Skeletal muscle satellite cell (primary cell): ENCODE data around the gene FGGY.

Experiments used
- H3K27me3 ChIP-seq: 2 replicates; pipeline ENCODE4 v1.7.0; 2013; ENCODE audit warnings: low read length; ENCODE audit not compliant: control insufficient read depth, insufficient read depth
- H3K36me3 ChIP-seq: 2 replicates; pipeline ENCODE4 v1.7.0; 2013; ENCODE audit warnings: mild to moderate bottlenecking, control low read depth, low read length; ENCODE audit not compliant: insufficient read depth
- H3K4me1 ChIP-seq: 2 replicates; pipeline ENCODE4 v1.7.0; 2013; ENCODE audit warnings: low read length; ENCODE audit not compliant: control insufficient read depth, insufficient read depth
- H3K4me2 ChIP-seq: 2 replicates; pipeline ENCODE4 v1.7.0; 2013; ENCODE audit warnings: mild to moderate bottlenecking, low read length
- H3K4me3 ChIP-seq: 2 replicates; pipeline ENCODE4 v1.7.0; 2013; ENCODE audit warnings: low read length
- H3K9ac ChIP-seq: 2 replicates; pipeline ENCODE4 v1.7.0; 2013; ENCODE audit warnings: mild to moderate bottlenecking, low read depth, low read length, moderate library complexity
- H3K9me3 ChIP-seq: replicated peaks from 2 replicates; pipeline ENCODE4 v1.7.0; 2013; ENCODE audit warnings: mild to moderate bottlenecking, control low read depth, low read length

Gene FGGY

DNA sequence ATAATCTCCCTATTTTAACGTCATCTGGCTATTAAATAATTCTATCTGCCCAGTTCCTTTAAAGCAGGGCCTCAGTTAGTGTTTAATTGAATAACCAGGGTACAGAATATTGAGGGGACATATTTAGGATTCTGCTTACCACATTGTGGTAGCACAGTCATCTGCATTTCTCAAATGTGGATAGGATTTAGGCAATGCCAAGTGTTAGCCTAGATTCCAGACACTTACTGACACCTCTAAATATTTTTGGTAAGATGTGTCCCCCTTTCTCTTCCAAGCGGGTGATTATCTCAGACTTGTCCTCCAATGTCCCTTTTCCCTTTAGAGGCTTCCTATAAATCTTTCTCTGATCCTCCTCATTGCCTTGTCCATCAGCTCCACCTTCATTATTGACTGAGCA, 357.1 kb downstream of the FGGY start:
- Histone ChIP-seq H3K36me3 (no peaks in the 10 kb centered on the region), H3K4me2 (no peak overlapping the region), H3K9ac (no peak overlapping the region), H3K4me3 (no peak overlapping the region), H3K27me3 (no peaks in the 10 kb centered on the region), H3K4me1 (no peaks in the 10 kb centered on the region), H3K9me3 (no peaks in the 10 kb centered on the region)

DNA sequence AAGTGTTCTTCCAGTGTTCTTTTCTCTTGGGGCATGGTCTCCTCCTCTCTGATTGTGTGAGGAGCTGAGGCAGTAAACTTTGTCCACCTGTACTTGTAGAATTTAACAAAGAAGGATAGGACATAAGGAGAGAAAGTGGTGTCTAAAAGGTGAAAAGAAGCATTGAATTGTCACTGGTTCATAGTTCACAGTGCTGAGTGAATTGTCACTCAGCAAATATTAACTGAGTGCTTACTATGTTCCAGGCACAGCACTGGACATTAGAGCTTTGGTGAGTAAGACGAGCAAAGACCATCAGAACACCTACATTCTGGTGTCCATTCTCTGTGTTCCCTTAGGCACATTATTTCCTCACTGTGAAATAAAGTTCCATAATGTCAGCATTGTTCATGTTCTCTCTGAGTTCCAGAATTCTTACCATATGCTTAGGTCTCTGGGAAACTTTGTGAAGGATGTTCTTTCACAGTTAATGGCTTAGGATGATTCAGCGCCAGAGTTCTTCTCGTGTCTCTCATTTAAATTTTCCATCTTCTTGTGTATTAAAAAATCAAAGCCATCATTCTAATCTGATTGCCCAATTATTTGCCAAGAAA, 361.1 kb downstream of the FGGY start:
- H3K4me1 ChIP-seq = no peaks in the 10 kb centered on the region
- H3K4me3 ChIP-seq = no peak overlapping the region
- no peak overlapping the region for H3K4me2 ChIP-seq
- no peaks in the 10 kb centered on the region for H3K27me3 ChIP-seq
- no peaks in the 10 kb centered on the region for H3K36me3 ChIP-seq
- no peaks in the 10 kb centered on the region for H3K9me3 ChIP-seq
- H3K9ac ChIP-seq = no peak overlapping the region

DNA sequence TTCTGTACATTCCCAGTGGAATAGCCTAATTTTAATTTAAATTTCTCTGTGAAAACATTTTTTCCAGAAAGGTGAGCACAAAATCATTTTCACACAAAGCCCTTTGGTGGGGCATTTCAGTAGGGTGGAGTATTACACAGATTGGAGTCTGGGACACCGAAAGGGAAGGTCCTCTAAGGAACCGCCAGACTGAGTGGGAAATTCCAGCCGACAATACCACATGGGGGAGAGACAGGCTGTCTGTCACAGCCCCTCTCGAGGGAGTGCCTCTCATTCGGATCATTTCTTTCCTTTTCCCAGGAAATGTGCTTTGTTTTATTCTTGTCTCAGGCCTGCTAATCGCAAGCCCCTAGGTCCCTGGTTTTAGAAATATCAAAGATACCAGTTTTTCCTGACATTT, 367.3 kb downstream of the FGGY start:
- no peak overlapping the region for H3K9ac ChIP-seq
- H3K4me2 ChIP-seq = no peak overlapping the region
- H3K36me3 ChIP-seq = no peaks in the 10 kb centered on the region
- H3K4me3 ChIP-seq = no peak overlapping the region
- H3K4me1 ChIP-seq = peaks cover 3% of the 10 kb centered on the region
- H3K27me3 ChIP-seq = no peaks in the 10 kb centered on the region
- no peaks in the 10 kb centered on the region for H3K9me3 ChIP-seq

DNA sequence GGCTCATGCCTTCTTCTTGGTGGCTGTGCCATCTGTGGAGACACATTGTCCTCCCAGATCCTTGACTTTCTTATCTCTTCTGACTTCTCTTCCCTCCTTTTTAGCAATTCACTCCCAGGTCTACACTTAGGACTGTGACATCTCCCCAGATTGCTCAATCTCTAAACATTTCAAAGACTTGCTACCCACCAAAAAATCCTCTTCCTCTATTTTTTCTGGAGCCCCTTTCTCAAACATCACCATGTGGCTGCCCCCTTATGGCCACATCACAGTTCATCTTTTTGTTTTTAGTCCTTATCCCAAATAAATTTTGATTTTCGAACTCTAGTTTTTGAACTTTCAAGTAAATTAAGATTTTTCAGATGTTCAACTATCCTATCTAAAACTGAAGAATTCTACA, 369.2 kb downstream of the FGGY start:
- H3K4me2 ChIP-seq = no peak overlapping the region

DNA sequence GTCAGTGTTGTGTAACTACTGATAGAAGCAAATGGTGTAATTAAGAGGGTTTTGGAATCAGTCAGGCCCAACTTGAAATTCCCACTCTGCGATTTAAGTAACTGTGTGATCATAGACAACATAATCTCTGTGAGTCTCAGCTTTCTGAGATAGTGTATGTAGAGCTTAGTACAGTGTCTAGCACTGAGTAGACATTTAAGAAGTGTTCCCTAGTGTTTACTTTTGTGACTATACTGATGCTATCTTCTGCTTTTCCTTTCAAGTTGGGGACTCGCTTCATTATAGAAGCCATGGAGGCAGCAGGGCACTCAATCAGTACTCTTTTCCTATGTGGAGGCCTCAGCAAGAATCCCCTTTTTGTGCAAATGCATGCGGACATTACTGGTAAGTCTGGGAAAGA, 370.1 kb downstream of the FGGY start:
- Histone ChIP-seq H3K9ac (no peak overlapping the region), H3K36me3 (no peaks in the 10 kb centered on the region), H3K9me3 (no peaks in the 10 kb centered on the region), H3K4me2 (no peak overlapping the region), H3K4me3 (no peak overlapping the region), H3K27me3 (no peaks in the 10 kb centered on the region), H3K4me1 (peaks cover 24% of the 10 kb centered on the region)

More for the DNA sequence above, 369.2 kb downstream of the FGGY start:
- no peaks in the 10 kb centered on the region for H3K36me3 ChIP-seq
- no peaks in the 10 kb centered on the region for H3K9me3 ChIP-seq
- H3K27me3 ChIP-seq = no peaks in the 10 kb centered on the region
- no peak overlapping the region for H3K4me3 ChIP-seq
- peaks cover 22% of the 10 kb centered on the region for H3K4me1 ChIP-seq
- H3K9ac ChIP-seq = no peak overlapping the region

DNA sequence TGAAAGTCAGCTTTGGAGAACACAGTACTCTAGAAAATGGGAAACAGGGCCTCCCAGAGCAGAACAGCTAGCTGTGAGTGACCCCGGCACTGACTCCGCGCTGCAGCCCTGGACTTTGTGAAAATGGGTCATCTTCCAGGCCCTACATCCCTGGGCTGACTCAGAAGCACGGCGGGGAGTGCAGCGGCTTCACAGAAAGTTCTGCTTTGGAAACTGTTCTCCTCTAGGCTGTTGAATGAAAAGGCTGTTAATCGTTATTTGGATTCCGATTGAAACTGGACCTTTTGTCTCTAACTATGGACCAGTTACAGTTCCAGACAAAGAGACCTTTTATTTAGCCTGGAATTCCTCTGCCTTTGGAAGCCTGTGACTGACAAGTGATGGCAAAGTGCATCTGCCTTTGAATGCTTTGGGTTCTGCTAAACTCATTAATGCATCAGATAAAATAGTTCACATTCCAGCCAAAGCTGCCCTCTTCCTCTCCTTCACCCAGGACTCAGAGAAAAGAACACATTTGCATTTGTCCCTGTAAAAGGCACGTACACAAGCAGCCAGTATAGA, 372.9 kb downstream of the FGGY start:
- peaks cover 7% of the 10 kb centered on the region for H3K9me3 ChIP-seq
- H3K4me1 ChIP-seq = peaks cover 24% of the 10 kb centered on the region
- peak overlapping the region; percentile 18 for H3K4me2 ChIP-seq
- H3K9ac ChIP-seq = peak overlapping the region; percentile 63
- no peak overlapping the region for H3K4me3 ChIP-seq
- H3K27me3 ChIP-seq = no peaks in the 10 kb centered on the region
- peaks cover 3% of the 10 kb centered on the region for H3K36me3 ChIP-seq

DNA sequence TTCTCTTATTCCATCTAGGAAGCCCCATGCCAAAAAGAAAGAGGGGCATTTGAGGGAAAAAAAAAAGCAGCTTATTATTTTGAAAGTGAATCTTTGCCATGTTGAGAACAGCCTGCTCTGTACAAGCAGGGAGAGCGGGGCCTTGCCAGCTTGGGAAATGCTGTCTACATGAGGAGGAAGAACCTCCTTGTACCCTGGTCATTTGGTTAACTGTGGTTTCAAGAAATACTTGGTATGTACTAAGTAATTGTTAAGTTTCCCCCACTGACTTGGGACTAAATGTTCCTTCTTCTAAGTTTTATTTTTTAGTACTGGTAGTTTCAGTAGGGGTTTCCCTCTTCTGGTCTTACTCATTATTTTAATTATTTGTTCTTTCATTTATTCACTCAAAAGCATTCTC, 373.8 kb downstream of the FGGY start:
- Histone ChIP-seq H3K9me3 (peaks cover 7% of the 10 kb centered on the region), H3K4me1 (peaks cover 24% of the 10 kb centered on the region), H3K36me3 (peaks cover 3% of the 10 kb centered on the region), H3K27me3 (no peaks in the 10 kb centered on the region), H3K9ac (peak overlapping the region; percentile 63), H3K4me2 (no peak overlapping the region), H3K4me3 (no peak overlapping the region)

DNA sequence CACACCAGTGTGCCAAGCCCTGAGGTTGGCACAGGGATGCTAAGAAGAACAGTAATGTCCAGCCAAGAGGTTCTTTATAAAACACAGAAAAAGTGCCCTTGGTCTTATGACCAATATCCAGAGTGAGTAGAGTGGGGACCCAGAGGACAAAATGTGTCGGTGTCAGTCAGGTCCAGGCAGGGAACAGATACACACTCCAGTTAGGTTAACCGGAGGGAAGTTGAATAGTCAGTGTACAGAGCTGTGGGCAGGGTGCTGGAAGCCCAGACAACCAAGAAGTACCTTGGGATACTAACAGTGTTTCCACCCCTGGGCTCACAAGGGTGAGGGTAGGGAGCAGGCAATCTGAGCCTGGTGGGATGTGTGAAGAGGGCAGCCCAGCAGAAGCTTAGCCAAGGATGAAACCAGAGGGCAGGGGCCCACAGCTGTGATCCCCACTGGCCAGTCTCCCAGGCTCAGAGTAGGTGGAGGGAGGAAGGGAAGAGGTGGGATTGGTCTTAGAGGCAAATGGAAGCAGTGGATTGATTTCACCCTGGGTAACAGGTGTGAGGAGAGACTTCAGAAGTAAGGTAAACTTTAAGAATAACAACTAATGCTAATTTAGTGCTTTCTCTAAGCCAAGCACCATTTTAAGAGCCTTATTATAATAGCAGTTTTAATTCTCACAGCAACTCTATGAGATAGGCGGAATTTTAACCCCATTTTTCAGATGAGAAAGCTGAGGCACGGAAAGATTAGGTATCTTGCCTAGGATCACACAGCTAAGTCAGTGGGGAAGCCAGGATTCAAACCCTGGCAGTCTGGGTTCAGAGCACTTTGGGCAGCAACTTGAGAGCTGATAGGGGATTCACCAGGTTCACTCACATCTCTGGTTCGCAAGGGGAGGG, 374.4 kb downstream of the FGGY start:
- Histone ChIP-seq H3K4me1 (peaks cover 26% of the 10 kb centered on the region), H3K4me3 (no peak overlapping the region), H3K4me2 (no peak overlapping the region), H3K9ac (peak overlapping the region; percentile 63), H3K27me3 (no peaks in the 10 kb centered on the region), H3K9me3 (peaks cover 7% of the 10 kb centered on the region), H3K36me3 (peaks cover 3% of the 10 kb centered on the region)

DNA sequence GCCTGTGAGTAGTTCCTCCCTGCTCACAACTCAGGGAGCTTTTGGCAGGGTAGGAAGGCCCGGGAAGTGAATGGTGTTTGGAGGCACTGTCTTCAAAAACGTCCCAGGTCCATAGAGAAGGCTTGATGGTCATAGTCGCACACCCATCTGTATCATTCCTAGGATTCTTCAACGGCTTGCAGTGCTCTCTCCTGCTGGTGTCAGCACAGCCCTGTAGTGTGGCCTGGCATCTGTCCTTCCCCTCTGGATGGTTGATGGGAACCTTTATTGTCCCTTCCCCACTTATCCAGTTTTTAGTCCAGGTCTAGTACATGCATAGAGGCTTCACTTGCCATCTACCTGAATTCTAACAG, 375.0 kb downstream of the FGGY start:
- H3K27me3 ChIP-seq = no peaks in the 10 kb centered on the region
- no peak overlapping the region for H3K4me3 ChIP-seq
- peaks cover 29% of the 10 kb centered on the region for H3K4me1 ChIP-seq
- peaks cover 7% of the 10 kb centered on the region for H3K9me3 ChIP-seq
- H3K4me2 ChIP-seq = no peak overlapping the region
- no peak overlapping the region for H3K9ac ChIP-seq
- H3K36me3 ChIP-seq = peaks cover 3% of the 10 kb centered on the region

DNA sequence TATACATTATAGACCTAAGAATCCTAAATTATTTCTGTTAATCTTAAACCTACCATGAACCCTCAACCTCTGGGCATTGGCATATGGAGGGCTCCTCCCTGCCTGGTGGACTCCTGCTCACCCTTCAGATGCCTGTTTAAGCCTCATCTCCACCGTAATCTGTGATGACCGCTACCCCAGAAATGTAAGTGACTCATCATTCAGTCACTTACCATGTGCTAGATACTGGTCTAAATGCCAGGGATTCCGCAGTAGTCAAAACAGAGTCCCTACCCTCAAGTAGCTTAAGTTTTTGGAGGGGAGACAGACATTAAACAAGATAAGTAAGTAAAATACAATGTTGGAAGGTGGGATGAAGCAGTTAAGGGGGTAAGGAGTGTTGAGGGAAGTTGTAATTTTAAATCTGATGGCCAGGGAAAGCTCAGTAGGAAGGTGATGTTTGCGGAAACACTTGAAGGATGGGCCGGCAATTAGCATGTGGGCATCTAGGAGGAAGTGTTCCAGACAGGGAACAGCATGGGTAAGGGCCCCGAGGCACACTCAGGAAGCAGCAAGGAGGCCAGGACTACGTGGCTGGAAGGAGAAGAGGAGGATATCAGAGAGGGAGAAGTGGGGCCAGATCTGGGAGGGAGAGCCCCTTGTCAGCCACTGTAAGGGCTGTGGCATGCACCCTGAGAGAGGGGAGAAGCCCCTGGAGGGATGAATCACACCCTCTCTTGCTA, 376.1 kb downstream of the FGGY start:
- Histone ChIP-seq H3K9ac (no peak overlapping the region), H3K4me1 (peaks cover 37% of the 10 kb centered on the region), H3K27me3 (no peaks in the 10 kb centered on the region), H3K4me2 (no peak overlapping the region), H3K4me3 (no peak overlapping the region), H3K36me3 (peaks cover 3% of the 10 kb centered on the region), H3K9me3 (peaks cover 7% of the 10 kb centered on the region)

DNA sequence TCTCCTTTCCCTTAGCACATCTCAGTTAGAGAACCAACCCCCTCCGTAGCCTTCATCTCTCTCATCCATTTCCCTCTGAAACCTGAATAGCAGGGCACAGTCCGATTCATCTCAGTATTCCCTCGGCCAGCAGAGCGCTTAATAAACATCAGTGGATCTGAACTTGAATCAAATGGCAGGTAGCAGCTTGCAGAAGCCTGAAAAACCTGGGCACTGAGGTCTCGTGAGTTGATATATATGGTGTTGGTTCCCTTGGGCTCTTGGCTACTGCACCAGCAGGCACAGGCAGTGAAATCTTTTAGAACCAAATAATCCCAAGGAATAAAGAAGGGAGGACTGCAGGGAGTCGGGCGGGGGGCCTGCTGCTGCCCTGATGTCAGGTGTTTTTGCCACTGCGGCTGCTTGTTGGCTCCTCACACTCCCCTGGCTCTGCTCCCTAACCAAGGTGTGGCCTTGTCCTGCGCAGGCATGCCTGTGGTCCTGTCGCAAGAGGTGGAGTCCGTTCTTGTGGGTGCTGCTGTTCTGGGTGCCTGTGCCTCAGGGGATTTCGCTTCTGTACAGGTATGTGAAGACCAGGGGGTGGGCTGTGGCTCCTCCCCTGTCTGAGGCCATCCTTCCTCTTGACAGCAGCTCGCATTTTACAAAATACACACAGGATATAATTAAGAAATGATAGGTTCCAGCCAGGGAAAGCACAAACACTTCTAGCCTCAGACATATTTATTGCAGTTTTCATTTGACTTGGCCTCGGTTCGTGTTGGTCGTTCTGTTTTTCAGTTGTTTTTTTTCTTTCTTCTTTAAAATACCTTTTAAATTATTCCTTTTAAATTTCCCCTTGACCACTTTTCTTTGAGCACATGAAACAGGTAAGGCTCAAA, 376.9 kb downstream of the FGGY start:
- no peaks in the 10 kb centered on the region for H3K27me3 ChIP-seq
- peaks cover 7% of the 10 kb centered on the region for H3K9me3 ChIP-seq
- peaks cover 45% of the 10 kb centered on the region for H3K4me1 ChIP-seq
- peaks cover 3% of the 10 kb centered on the region for H3K36me3 ChIP-seq
- no peak overlapping the region for H3K9ac ChIP-seq
- no peak overlapping the region for H3K4me3 ChIP-seq
- no peak overlapping the region for H3K4me2 ChIP-seq
